ACC112 (cell line): Measurements from ENCODE around the gene ZNF407.
"Not testable (repeated sequence)": the region's sequence is repeated elsewhere in the genome, so short reads cannot be mapped to it uniquely, and the experiment has no call there.

Experiments
- H2AFZ ChIP-seq: fragments of 200-600 bp; sonication (generic); one replicate; pipeline ENCODE4 v1.6.0; 2017; ENCODE audit warnings: antibody characterized with exemption, low read length; ENCODE audit not compliant: unreplicated experiment
- H3K27ac ChIP-seq: fragments of 200-600 bp; sonication (generic); 2 replicates; pipeline ENCODE4 v1.5.1; 2014; ENCODE audit warnings: low read depth, mild to moderate bottlenecking, antibody characterized with exemption, low read length, moderate library complexity
- H3K27me3 ChIP-seq: fragments of 200-600 bp; sonication (generic); 2 replicates; pipeline ENCODE4 v1.6.1; 2014; ENCODE audit warnings: mild to moderate bottlenecking, antibody characterized with exemption, low read length, moderate library complexity, mixed read lengths; ENCODE audit not compliant: insufficient read depth
- H3K36me3 ChIP-seq: fragments of 200-600 bp; sonication (generic); 2 replicates; pipeline ENCODE4 v1.6.1; 2016; ENCODE audit warnings: mild to moderate bottlenecking, antibody characterized with exemption, low read length, moderate library complexity, mixed read lengths; ENCODE audit not compliant: insufficient read depth
- H3K4me1 ChIP-seq: fragments of 200-600 bp; sonication (generic); one replicate; pipeline ENCODE4 v1.6.1; 2016; ENCODE audit warnings: low read length, mixed read lengths; ENCODE audit not compliant: insufficient read depth, unreplicated experiment, control insufficient read depth
- H3K4me3 ChIP-seq: fragments of 200-600 bp; sonication (generic); 2 replicates; pipeline ENCODE4 v1.5.1; 2014; ENCODE audit warnings: mild to moderate bottlenecking, low read depth, low read length
- H3K79me2 ChIP-seq: fragments of 200-600 bp; sonication (generic); one replicate; pipeline ENCODE4 v1.6.0; 2016; ENCODE audit warnings: low read length; ENCODE audit not compliant: control insufficient read depth, unreplicated experiment, insufficient read depth

Gene ZNF407

GRCh38 chr18:75089748-75090327 lies 492.2 kb downstream of the ZNF407 start:
- Histone ChIP-seq H3K36me3 (no peaks in the 10 kb centered on the region), H3K4me3 (no peak overlapping the region), H2AFZ (no peak overlapping the region), H3K79me2 (no peaks in the 10 kb centered on the region), H3K4me1 (no peaks in the 10 kb centered on the region), H3K27me3 (no peaks in the 10 kb centered on the region), H3K27ac (no peak overlapping the region)

DNA sequence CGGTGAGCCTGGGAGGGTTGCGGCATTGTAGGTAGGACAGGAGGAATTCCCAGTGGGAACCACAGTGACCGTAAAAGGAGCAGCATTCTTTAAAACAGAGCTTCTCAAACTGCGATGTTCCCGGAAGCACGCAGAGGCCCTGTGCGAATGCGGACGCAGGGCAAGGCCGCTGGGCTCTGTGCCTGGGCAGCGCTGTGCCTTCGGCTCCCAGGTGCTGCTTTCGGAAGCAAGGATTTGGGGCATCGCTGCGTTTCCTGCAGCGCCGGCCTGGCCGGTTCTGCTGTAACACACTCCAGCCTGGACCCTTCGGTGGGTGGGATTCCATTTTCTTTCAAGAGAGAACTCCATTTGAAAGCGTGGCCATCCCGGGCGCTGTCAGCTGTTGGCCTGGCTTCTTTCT lies 492.7 kb downstream of the ZNF407 start:
- H3K27ac ChIP-seq, result no peak overlapping the region
- no peaks in the 10 kb centered on the region for H3K4me1 ChIP-seq
- H3K4me3 ChIP-seq, result no peak overlapping the region
- H3K79me2 ChIP-seq, result no peaks in the 10 kb centered on the region
- no peak overlapping the region for H2AFZ ChIP-seq
- no peaks in the 10 kb centered on the region for H3K36me3 ChIP-seq
- no peaks in the 10 kb centered on the region for H3K27me3 ChIP-seq

DNA sequence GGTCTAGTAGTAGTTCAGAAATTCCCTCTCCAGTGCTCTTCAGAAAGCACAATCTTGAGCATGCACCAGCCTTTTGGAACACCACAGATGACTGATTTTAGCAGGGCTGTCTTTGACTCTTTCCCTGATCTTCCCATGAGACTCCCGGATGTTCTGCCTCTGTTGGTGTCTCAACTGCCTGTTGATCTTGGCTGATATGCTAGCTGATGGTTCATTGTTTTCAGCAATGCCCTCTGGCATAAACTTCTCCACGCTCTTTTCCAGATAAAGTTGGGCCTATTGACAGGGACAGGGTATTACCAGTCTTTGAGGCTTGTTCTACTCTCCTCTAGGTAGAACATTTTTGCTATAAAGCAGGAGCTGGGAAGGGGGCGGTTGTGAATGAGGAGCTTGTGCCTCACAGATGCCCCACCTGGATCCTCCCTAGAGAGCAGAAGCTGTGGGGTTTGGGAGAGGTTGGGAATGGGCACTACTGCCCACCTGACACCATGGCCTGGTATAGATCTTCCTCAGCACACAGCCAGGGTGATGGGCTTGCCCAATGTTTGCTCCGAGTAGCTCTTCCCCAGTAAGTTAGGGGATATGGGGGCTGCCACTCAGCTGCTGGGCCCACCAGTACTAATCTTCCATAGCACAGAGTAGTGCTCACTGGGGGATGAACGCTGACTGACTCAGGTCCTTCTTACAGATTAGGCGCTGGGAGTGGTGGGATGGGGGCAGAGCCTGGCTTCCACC lies 500.0 kb downstream of the ZNF407 start:
- Histone ChIP-seq H2AFZ (no peak overlapping the region), H3K79me2 (no peaks in the 10 kb centered on the region), H3K27me3 (0 out of 2 replicates have a peak, but pooled peaks cover 2% of the 10 kb centered on the region), H3K27ac (no peak overlapping the region), H3K4me1 (no peaks in the 10 kb centered on the region), H3K36me3 (no peaks in the 10 kb centered on the region), H3K4me3 (no peak overlapping the region)

GRCh38 chr18:75100832-75101630 lies 503.4 kb downstream of the ZNF407 start:
- Histone ChIP-seq H3K4me3 (no peak overlapping the region), H3K4me1 (no peaks in the 10 kb centered on the region), H3K27me3 (0 out of 2 replicates have a peak, but pooled peaks cover 2% of the 10 kb centered on the region), H3K27ac (no peak overlapping the region), H2AFZ (no peak overlapping the region), H3K36me3 (no peaks in the 10 kb centered on the region), H3K79me2 (no peaks in the 10 kb centered on the region)

GRCh38 chr18:75101916-75102315 lies 504.2 kb downstream of the ZNF407 start:
- H3K36me3 ChIP-seq, result no peaks in the 10 kb centered on the region
- no peak overlapping the region for H3K27ac ChIP-seq
- no peak overlapping the region for H2AFZ ChIP-seq
- 0 out of 2 replicates have a peak, but pooled peaks cover 2% of the 10 kb centered on the region for H3K27me3 ChIP-seq
- no peaks in the 10 kb centered on the region for H3K79me2 ChIP-seq
- H3K4me1 ChIP-seq, result no peaks in the 10 kb centered on the region
- H3K4me3 ChIP-seq, result no peak overlapping the region

- not testable (repeated sequence) for H3K36me3 ChIP-seq, H3K27me3 ChIP-seq, H3K4me3 ChIP-seq, H3K27ac ChIP-seq, H3K79me2 ChIP-seq, H3K4me1 ChIP-seq, H2AFZ ChIP-seq
These were observed 506.4 kb downstream of the ZNF407 start for GRCh38 chr18:75104029-75104428.

DNA sequence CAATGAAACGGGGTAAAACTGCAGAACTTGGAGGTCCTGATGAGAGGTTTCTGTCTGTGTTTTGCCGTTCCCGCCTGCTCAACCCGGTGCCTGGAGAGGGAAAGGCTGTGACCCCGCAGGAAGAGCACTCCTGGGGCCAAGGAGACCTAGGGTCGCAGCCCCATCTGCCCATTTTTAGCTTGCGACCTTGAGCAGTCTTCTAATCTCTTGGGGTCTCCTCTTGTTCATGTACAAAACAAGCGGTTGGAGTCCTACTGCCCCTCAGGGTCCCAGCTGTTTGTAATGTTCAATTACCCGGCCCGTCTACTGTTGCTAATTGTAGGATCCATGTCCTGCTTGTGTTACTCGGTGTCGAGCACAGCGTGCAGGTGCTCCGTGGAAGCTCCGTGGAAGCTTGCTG lies 506.8 kb downstream of the ZNF407 start:
- no peaks in the 10 kb centered on the region for H3K27me3 ChIP-seq

DNA sequence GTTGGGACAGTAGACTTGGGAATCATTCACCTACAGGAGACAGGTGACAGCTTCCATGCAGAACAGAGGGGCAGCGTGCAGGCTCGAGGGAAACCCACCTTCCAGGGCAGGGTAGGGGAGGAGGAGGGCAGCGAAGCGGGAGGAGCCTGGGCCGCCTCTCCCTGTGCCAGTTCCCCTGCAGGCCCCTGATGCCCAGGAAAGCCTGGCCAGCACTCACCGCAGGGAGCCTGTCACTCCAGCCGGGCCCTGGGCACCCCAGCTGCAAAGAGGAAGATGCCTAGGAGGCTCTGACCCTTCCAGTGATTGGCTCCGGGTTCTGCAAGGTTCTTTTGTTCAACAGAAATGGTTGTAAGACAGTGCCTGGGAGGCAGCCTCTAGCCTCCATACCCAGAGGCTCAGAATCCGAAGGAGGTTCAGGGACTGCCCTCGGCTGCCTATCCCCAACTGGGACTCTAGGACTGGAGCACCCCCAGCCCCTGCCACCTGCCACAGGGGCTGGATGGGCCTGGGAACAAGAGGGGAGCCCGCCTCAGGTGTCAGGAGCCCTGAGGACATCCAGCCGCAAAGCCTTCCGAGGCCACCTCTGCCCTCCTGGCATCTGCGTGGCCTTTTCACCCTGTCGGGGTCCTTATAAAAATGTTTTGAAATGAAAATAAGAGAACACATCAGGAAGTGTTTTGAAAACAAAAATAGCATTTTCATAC lies 508.0 kb downstream of the ZNF407 start:
- Histone ChIP-seq H3K36me3 (no peaks in the 10 kb centered on the region), H3K4me1 (no peaks in the 10 kb centered on the region), H3K4me3 (no peak overlapping the region), H3K27me3 (0 out of 2 replicates have a peak, but pooled peaks cover 4% of the 10 kb centered on the region), H3K79me2 (no peaks in the 10 kb centered on the region), H2AFZ (no peak overlapping the region), H3K27ac (no peak overlapping the region)

More for the DNA sequence above, 506.8 kb downstream of the ZNF407 start:
- Histone ChIP-seq H3K79me2 (no peaks in the 10 kb centered on the region), H3K4me1 (no peaks in the 10 kb centered on the region), H2AFZ (no peak overlapping the region), H3K27ac (no peak overlapping the region), H3K36me3 (no peaks in the 10 kb centered on the region), H3K4me3 (no peak overlapping the region)

GRCh38 chr18:75106746-75107145 lies 509.1 kb downstream of the ZNF407 start:
- Histone ChIP-seq H3K4me3 (no peak overlapping the region), H3K4me1 (no peaks in the 10 kb centered on the region), H3K27me3 (0 out of 2 replicates have a peak, but pooled peaks cover 4% of the 10 kb centered on the region), H3K79me2 (no peaks in the 10 kb centered on the region), H3K27ac (no peak overlapping the region), H2AFZ (no peak overlapping the region), H3K36me3 (no peaks in the 10 kb centered on the region)

- no peak overlapping the region for H2AFZ ChIP-seq
- no peak overlapping the region for H3K4me3 ChIP-seq
- no peaks in the 10 kb centered on the region for H3K79me2 ChIP-seq
- H3K27me3 ChIP-seq, result peaks cover 4% of the 10 kb centered on the region; the same call in 1 of the 2 replicates
- H3K4me1 ChIP-seq, result no peaks in the 10 kb centered on the region
- H3K27ac ChIP-seq, result no peak overlapping the region
- no peaks in the 10 kb centered on the region for H3K36me3 ChIP-seq
These were observed 509.7 kb downstream of the ZNF407 start for GRCh38 chr18:75107196-75107930.
